GM21381 (cell line): ENCODE measurements around the gene LMBR1.
"Not testable (repeated sequence)": the region's sequence is repeated elsewhere in the genome, so short reads cannot be mapped to it uniquely, and the experiment has no call there.

Experiments
- ATAC-seq: cut with Tn5 transposase; IDR thresholded peaks from one replicate; pipeline ENCODE4 v1.9.1; 2021; ENCODE audit warnings: mild to moderate bottlenecking, moderate library complexity; ENCODE audit not compliant: unreplicated experiment

Gene LMBR1

DNA sequence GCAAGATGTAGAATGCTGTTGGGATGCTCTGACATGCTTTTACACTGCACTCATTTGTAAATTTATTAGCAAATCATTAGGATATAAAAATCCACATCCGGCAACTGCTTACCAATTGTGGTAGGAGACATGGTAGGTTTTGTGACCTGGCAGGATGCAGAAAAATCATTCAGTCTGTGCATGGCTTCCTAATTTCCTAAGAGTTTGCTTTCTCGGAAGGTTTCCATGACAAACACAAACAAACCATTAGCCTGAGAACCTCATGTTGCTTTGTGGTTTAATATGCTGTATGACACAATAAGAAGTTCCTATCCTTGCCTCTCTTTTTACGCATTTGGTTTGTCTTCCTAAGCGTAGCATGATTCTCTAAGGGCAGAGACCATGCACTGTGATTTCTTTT is 14.7 kb upstream of the LMBR1 start:
- no peak for ATAC-seq

DNA sequence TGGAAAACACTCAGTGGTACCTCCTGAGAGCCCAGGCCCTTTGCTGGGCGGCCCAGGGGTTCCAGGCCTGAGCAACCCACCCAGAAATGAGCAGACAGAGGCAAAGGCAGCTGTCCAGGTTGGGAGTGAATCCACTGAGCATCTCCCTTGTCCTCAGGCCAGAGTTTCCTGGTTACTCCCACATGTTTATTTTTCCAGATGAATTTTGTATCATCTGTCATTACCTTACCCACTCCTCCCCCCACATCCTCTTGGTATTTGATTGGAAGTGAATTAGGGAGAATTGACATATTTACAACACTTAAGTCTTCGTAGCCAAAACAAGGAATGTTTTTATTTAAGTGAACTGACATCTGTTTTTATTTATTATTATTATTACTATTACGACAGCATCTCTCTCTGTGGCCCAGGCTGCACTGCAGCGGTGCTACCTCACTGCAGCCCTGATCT is 13.2 kb upstream of the LMBR1 start:
- ATAC-seq = no peak

DNA sequence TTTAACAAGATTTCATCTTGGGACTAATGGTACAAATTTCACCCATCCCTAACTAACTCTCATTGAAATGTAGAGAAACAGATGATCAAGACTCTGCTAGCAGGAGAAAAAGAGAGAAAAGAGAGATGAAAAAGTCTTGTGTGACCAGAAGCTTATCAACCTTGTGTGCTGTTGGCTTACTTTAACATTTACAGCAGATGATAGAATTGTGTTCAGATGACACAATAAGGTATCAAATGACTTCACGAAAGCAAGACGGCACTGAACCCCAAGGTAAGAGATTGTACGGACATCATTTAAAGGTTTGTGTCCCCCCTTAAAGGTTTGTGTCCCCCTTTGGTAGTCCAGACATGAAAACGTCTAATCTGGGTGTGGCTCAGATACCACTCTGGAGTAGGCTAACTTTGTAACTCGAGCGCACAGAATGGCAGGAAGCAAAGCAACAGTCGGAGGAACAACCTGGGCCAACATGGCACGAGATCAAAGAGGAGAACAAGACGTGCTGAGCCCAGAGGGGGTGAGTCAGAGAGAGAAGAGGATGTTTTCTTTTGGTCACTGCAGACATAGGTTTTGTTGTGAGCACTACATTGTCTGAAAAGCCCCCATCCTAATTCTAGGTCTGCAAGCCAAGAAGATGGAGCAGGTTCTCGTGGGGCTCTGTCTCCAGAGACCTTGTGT is 10.4 kb upstream of the LMBR1 start:
- ATAC-seq = no peak

DNA sequence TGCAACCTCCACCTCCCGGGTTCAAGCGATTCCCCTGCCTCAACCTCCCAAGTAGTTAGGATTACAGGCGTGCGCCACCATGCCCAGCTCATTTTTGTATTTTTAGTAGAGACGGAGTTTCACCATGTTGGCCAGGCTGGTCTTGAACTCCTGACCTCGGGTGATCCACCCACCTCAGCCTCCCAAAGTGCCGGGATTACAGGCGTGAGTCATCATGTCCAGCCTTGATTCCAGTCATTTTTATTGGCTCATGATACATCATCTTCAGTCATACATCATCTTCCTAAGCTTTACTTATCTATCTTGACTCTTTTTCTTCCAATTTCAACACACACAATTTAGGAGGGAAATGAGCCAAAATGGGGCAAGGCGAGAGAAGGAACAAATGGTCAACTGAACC is 7.1 kb upstream of the LMBR1 start:
- ATAC-seq = not testable (repeated sequence)

DNA sequence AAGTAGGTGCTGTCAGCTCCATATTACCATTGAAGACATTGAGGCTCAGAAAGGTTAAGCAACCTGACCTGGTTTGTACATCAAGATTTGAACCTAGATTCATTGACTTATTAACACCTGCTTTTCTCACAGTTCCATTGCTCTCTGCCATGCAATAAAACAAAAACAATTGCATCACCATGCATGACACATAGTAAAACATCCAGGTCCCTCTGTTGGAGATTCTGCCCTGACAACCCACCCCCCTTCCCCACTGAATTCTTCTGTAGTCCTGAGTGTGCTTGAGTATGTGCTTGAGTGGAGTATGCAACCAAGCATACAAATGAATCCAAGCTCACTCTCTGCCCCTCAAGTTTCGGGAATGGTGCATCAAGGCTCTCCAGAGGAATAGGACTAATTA is 6.0 kb upstream of the LMBR1 start:
- no peak for ATAC-seq

DNA sequence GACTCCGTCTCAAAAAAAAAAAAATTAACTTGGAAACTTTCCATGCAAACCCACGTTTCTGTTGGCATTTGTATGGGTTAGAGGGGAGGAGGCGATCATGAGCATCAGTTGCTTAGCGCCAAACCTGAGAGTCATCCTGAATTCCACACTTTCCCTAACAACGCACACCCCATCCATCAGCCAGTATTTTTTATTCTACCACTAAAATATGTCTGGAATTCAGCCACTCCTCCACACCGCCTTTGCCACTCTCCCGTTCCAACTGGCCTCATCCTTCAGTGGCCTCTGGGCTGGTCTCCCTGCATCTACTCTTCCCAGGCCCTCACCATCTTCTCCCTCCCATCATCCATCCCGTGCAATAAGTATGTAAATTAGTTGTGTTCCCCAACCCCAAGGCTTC is 4.7 kb upstream of the LMBR1 start:
- ATAC-seq = no peak

DNA sequence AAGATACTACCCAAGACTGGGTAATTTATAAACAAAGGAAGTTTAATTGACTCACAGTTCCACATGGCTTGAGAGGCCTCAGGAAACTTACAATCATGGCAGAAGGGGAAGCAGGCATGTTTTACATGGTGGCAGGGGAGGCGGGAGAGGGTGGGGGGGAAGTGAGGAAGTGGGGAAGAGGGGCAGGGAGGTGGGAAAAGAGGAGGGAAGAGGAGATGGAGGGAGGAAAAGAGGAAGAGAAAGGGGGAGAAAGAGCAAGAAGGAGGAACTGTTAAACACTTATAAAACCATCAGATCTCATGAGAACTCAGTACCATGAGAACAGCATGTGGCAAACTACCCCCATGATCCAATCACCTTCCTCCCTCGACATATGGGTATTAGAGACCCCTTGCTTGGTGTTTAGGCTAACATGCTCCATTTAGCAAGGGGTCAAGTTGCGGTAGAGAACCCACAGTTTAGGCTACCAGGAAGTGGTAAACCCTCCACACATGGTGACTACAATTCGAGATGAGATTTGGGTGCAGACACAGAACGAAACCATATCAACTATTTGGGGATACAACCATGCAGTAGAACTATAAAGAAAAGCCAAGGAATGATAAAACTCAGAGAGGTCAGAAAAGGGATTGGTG is 3.5 kb upstream of the LMBR1 start:
- no peak for ATAC-seq

DNA sequence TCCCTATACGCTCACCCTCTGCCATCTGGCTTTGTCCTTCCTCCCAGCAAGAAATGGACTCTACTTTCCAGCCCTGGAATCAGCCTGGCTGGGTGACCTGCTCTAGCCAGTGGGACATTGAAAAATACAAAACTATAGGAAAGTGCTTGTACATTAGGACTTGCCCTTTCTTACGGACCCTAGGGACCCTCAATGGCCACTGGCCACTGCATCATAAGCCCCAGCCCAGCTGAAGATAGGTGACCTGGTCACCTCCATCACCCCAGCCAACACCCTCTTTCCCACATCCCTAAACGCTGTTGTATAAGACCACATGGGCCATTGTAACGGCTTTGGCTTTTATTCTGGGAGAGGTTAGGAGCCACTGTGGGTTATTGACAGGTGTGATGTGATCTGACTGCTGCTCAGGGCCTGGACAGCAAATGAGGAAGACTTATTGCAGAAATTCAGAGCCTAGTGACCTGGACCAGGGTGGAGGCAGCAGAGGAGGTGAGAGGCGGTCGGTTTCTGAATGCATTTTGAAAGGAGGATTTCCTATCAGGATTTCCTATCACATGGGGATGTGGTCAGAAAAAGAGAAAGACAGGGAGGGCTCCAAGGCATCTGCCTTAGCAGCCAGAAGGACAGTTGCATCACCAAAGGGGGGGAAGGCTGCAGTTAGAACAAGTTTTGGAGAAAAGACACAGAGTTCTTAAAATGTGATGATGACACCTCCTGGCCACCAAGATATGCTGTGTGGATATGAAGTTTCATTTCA is 2.2 kb upstream of the LMBR1 start:
- ATAC-seq = no peak

DNA sequence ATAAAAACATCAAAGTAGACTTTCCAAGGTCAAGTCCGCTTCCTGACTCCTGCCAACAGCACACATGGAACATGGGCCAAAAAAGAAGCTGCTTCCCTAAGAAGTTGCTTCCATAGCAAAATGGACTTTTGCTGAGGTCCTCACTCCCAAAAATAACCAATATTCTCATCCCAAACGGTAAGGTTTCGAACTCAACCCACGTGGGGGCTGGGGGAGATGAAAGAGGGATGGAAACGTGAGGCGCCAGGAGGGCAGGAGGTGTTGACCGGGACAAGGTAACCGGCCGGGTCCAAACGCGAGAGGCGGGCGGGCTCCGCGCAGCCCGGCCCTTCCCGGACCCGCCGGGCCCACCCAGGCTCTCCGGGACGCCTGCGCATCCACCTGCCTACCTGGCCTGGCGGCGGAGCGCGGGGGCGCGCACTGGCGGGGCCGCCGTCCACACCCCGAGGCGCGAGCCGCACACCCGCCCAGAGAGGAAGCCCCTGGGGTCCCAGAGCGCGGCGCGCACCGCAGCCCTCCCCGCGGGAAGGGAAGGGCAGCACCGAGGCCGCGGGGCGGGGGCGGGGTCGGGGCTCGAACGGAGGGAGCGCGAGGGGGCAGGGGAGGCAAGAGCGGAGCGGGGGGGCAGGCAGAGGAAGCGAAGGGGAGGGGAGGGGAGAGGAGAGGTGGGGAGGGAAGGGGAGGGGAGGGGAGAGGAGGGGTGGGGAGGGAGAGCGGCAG is 742 bp downstream of the LMBR1 start:
- ATAC-seq = peak; percentile 29

DNA sequence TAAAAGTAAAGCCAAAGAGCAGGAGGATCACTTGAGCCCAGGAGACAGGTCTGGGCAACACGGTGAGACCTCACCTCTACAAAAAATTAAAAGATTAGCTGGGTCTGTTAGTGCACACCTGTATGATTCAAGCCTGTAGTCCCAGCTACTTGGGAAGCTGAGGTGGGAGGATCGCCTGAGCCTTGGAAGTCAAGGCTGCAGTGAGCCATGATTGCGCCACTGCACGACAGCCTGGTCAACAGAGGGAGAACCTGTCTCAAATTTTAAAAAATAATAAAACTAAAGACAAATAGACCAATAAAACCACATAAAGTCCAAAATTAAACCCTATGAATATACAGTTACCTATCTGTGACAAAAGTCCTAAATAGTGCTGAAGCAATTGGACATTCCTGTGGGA is 3.2 kb downstream of the LMBR1 start:
- ATAC-seq = no peak

DNA sequence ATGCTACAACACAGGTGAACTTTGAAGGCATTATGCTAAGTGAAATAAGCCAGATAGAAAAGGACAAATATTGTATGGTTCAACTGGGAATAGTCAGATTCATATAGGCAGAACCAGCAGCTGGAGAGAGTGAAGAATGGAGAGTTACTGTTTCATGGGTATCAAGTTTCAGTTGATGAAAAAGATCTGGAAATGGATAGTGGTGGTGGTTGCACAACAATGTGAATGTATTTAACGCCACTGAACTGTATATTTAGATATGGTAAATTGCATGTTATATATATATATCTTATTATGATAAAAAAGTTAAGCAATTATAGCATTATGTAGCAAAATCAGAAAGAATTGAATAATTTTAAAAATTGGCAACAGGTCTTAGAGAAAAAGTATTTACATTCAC is 3.9 kb downstream of the LMBR1 start:
- ATAC-seq = no peak

DNA sequence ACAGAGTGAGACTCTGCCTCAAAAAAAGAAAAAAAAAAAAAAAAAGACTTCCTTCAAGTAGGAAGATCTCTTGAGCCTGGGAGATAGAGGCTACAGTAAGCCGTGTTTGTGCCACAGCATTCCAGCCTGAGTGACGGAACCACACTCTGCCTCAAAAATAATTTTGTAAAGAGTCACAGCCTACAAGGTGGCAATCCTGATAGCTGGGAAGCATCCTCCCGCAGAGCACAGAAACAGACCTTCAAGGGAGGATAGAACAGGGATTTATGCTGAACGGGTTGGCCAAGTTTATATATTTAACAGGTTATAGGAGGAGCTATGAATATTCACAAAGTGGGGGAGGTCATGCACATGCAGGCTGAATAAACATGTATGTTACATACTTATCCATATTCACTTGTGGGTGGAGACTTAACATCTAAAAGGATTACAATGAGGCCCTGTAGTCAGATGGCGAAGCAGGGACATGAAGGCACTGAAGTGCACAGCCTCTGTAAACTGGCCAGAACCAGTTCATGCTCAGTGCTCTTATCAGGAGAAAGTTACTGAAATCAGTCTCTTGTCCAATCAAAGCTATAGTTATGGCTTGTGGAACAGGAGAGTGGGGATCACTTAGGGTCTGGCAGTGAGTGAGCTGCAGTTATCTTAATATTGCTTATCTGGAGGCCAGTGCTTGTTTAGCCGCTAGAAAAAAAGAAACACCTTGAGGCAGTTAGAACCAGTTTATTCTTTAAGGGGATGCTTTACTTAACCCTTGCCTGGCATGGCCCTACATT is 6.8 kb downstream of the LMBR1 start:
- ATAC-seq = no peak

DNA sequence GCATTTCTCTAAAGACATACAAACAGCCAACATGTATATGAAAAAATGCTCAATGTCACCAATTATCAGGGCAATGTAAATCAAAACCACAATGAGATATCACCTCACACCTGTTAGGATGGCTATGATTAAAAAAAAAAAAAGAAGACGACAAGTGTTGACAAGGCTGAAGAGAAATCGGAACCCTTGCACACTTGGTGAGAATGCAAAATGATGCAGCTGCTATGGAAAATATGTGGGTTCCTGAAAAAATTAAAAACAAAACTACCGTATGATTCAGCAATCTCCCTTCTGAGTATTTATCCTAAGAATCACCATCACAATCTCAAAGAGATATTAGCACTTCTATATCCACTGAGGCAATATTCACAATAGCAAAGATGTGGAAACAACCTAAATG is 11.3 kb downstream of the LMBR1 start:
- ATAC-seq = no peak

DNA sequence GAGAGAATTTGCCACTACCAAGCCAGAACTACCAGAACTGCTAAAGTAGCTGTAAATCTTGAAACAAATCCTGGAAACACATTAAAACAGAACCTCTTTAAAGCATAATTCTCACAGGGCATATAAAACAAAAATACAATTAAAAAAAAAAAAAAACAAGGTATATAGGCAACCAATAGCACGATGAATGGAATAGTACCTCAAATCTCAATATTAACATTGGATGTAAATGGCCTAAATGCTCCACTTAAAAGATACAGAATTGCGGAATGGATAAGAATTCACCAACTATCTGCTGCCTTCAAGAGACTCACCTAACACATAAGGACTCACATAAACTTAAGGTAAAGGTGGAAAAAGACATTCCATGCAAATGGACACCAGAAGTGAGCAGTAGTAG is 17.2 kb downstream of the LMBR1 start:
- ATAC-seq = no peak

DNA sequence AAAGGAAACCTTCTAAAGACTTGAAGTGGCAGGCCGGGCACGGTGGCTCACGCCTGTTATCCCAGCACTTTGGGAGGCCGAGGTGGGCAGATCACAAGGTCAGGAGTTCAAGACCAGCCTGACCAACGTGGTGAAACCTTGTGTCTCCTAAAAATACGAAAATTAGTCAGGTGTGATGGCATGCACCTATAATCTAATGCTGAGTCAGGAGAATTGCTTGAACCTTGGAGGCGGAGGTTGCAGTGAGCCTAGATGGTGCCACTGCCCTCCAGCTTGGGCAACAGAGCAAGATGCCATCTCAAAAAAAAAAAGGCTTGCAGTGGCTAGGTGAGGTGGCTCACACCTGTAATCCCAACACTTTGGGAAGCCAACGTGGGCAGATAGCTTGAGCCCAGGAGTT is 24.6 kb downstream of the LMBR1 start:
- ATAC-seq = not testable (repeated sequence)

DNA sequence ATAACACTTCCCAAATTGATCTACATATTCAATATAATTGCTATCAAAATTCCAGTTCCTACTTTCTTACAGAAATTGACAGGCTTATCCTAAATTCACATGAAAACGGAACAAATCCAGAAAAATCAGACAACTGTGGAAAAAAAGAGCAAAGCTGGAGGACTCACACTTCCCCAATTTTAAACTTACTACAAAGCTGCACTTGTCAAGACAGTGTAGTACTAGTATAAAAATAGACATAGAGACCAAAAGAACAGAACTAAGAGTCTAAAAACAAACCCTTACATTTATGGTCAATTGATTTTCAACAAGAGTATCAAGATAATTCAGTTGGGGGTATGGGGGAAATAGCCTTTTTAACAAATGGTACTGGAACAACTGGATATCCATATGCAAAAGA is 27.5 kb downstream of the LMBR1 start:
- ATAC-seq = no peak

DNA sequence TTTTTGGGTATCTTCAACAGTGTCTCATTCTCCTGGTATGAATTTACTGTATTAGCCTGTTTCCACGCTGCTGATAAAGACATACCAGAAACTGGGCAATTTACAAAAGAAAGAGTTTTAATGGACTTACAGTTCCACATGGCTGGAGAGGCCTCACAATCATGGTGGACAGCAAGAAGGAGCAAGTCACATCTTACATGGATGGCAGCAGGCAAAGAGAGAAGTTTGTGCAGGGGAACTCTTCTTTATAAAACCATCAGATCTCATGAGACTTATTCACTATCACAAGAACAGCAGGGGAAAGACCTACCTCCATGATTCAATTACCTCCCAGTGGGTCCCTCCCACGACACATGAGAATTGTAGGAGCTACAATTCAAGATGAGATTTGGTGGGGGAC is 31.0 kb downstream of the LMBR1 start:
- ATAC-seq = not testable (repeated sequence)

DNA sequence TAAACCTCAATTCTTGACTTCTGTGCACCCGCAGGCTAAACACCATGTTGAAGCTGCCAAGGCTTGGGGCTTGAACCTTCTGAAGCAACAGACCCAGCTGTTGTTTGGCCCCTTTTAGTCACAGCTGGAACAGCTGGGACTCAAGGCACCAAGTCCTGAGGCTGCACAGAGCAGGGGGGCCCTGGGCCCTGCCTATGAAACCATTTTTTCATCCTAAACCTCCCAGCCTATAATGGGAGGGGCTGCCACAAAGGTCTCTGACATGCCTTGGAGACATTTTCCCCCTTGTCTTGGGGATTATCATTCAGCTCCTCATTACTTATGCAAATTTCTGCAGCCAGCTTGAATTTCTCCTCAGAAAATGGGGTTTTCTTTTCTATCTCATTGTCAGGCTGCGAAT is 31.8 kb downstream of the LMBR1 start:
- no peak for ATAC-seq

DNA sequence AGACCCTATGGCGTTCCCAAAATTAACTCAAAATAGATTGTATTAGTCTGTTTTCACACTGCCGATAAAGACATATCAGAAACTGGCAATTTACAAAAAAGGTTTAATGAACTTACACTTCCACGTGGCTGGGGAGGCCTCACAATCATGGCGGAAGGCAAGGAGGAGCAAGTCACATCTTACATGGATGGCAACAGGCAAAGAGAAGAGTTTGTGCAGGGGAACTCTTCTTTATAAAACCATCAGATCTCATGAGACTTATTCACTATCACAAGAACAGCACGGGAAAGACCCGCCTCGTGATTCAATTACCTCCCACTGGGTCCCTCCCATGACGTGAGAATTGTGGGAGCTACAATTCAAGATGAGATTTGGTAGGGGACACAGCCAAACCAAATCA is 32.9 kb downstream of the LMBR1 start:
- not testable (repeated sequence) for ATAC-seq

DNA sequence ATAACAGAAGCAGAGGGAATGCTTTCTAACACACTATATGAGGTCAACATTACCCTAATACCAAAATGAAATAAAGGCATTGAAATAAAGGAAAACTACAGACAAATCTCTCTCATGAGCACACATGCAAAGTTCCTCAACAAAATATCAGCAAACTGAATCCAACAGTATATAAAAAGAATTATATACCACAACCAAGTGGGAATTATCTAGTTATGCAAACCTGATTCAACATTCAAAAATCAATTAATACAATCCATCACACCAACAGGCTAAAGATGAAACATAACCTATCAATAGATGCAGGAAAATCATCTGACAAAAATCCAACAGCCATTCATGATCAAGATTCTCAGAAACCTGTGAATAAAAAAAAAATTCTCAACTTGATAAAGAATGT is 34.5 kb downstream of the LMBR1 start:
- ATAC-seq = no peak

DNA sequence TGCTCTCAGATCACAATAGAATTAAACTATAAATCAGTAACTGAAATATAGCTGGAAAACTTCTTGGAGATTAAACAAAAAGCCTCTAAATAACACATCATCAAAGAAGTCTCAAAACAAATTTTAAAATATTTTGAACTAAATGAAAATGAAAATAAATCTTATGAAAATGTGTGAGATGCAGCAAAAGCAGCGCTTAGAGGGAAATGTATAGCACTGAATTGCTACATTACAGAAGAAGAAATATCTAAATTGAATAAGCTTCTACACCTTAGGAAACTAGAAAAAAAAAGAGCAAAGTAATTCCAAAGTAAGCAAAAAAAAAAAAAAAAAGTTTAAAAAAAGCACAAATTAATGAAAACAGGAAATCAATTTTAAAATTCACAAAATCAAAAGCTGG is 35.2 kb downstream of the LMBR1 start:
- no peak for ATAC-seq
